Posterior cingulate gyrus (tissue), 11 donors: Measurements from ENCODE around the gene ASB9.
"Not testable (repeated sequence)": the region's sequence is repeated elsewhere in the genome, so short reads cannot be mapped to it uniquely, and the experiment has no call there.

Experiments used
- DNase-seq, 10 donors: peaks; one replicate each; pipeline versions ENCODE4 v3.0.0 to v3.0.0-alpha.2; 2020 to 2021; ENCODE audit warnings: mixed read lengths in 3 of 10
- intact Hi-C: fragments of 100-400 bp; cut with DNase I; formaldehyde crosslinking; loops from one replicate; pipeline ENCODE4 v1.15.1; 2023

ASB9 gene, protein sequence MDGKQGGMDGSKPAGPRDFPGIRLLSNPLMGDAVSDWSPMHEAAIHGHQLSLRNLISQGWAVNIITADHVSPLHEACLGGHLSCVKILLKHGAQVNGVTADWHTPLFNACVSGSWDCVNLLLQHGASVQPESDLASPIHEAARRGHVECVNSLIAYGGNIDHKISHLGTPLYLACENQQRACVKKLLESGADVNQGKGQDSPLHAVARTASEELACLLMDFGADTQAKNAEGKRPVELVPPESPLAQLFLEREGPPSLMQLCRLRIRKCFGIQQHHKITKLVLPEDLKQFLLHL

DNA sequence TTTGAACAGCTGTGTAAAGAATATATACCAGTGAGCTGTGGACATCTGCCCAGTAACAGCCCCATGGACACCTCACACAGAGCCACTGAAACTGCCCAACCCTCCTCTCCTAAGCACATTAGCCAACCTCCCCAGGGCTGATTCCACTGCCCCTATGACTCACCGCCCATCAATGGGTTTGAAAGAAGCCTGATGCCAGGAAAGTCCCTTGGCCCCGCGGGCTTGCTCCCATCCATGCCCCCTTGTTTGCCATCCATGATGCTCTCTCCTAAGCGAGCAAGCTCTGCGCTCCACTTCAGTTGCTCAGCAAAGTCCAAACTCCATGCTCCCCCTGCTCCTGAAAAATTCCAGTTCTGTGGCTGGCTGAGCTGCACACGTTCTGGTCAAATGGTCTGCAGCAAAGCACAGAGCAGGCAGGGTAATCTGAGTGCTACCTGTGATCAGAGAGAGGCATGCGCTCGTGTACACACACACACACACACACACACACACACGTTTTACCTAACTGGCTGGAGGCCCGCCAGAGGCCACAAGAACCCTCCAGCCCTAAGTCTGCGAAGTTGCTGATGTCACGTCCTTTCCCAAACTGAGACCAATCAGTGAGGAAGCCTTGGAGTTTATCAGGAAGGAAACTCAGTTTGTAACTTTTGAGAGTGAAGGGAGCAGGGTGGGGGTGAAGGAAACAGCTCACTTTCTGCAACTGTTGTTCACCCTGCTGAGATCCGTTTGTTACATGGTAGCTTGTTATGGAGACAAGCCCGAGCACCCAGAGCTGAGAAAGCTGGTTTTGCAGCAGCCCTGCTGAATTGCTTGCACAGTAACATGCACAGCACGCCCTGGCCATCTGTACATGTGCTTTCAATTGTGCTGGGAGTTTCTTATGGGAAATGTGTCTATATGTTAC is at the start of gene ASB9:
TSS of gene ASB9 (minus strand) at position 466 of the 904 bp plus-strand sequence. CDS start at position 257, 209 bp downstream.
- DNase-seq: no peak
- intact Hi-C loops: no loop called here

- intact Hi-C loops: no loop called here
- no peak for DNase-seq
Observed at GRCh38 chrX:15319075-15319474, 49.2 kb upstream of the ASB9 start.

GRCh38 chrX:15315509-15315908 is 45.6 kb upstream of the ASB9 start, which contains the start of gene ASB11:
Gene ASB11, minus strand, starts transcription at chrX:15315640. Its CDS starts 35 bp downstream, at chrX:15315605.
- no peak for DNase-seq
- intact Hi-C loops: no loop called here

GRCh38 chrX:15314472-15314871 is 44.6 kb upstream of the ASB9 start:
- no peak for DNase-seq
- intact Hi-C loops: no loop called here

GRCh38 chrX:15311119-15311518 is 41.2 kb upstream of the ASB9 start:
- no peak for DNase-seq
- intact Hi-C loops: no loop called here

DNA sequence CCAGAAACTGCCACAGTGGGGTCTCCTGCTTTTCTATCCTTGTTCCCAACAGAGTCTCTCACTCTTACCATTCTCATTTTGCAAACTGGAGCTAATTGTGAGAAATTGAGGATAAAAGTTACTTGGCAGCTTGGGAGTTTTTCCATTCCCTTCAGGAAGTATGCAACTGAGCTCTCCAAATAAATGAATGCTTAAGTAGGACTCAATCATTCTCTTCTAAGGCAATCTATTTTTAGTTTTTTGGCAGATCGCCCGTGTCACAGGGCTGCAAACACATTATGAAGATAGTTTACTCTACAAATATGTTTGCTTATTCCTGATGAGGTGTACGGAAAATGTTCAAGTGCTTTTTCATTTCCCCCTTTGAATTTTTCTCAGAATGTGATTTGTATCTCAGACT is 40.2 kb upstream of the ASB9 start:
- intact Hi-C loops: no loop called here
- DNase-seq: no peak

GRCh38 chrX:15305899-15306298 is 36.0 kb upstream of the ASB9 start:
- DNase-seq: not testable (repeated sequence)
- intact Hi-C loops: loop anchor here (10.0 kb wide), 1 partner anchor 259 kb away; no protein-coding TSS in a partner anchor

GRCh38 chrX:15301924-15302323 is 32.0 kb upstream of the ASB9 start:
- no peak for DNase-seq
- intact Hi-C loops: loop anchor here (10.0 kb wide), 1 partner anchor 263 kb away; no protein-coding TSS in a partner anchor

GRCh38 chrX:15299941-15300851 is 30.3 kb upstream of the ASB9 start:
- no peak for DNase-seq
- intact Hi-C loops: loop anchor here (2.0 to 10.0 kb wide), 2 partner anchors 169 to 265 kb away; no protein-coding TSS in a partner anchor

DNA sequence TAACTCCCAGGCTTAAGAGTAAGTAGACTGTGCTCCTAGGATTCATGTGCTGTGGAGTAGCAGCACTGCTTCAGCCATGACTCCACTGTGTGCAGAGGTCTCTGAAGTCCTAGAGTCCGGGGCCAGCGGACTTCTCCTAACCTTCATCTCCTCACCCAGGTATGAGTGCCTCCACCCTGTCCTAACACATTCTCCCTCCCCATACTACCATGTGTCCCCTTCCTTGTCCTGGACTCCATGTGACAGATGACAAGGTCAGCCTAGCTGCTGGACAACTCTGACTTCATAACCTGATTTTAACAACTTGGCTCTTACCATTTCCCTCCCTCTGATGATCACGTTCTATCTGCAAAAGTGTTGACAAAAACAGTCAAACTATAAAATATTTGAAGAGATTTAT is 28.9 kb upstream of the ASB9 start:
- no peak for DNase-seq
- intact Hi-C loops: loop anchor here (2.0 kb wide), 1 partner anchor 170 kb away; no protein-coding TSS in a partner anchor

- intact Hi-C loops: loop anchor here (2.0 kb wide), 1 partner anchor 171 kb away; no protein-coding TSS in a partner anchor
- no peak for DNase-seq
Observed at GRCh38 chrX:15298201-15298600, 28.3 kb upstream of the ASB9 start.

- intact Hi-C loops: no loop called here
- DNase-seq: no peak
Observed at GRCh38 chrX:15293451-15293850, 23.6 kb upstream of the ASB9 start.

- intact Hi-C loops: no loop called here
- DNase-seq: no peak
Observed at GRCh38 chrX:15292861-15293260, 23.0 kb upstream of the ASB9 start.

DNA sequence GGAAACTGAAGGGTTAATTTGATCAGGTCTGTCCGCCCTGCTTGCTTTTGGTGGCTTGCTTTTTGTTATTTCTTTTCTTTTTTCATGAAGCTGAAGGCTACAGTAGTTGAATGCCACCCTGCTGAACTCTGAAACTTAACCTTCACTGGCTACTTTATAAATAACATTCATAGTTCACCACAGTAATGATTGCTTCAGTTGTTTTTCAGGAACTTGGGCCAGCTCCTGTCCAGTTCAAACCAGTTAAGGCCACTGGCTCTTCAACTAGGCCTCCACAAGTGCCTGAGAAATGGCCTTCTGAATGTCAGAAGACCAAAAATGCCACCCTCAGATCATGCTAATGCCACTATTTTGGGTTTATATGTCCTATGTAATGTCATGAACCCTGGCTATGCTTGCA is 7.7 kb upstream of the ASB9 start:
- DNase-seq: no peak
- intact Hi-C loops: no loop called here

DNA sequence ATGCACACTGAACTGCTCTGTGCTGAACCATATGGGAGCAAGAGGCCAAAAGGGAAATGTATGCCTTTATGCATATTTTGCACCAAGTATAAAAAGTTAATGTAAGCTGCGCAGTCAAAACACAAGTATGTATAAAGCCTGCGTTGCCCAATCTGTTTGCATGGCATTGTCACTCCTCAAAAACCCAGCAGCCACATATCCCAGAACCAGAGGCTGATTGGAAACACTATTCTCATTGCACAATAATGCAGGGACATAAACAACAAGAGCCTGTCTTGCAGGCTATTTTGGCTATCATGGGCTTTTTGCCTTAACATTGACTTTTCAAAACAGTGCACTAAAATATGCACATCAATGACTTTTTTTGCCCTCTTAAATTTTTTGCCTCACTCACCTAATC is 5.1 kb upstream of the ASB9 start:
- DNase-seq: no peak
- intact Hi-C loops: no loop called here

- DNase-seq: not testable (repeated sequence)
Observed at GRCh38 chrX:15273275-15273674, 3.4 kb upstream of the ASB9 start.

DNA sequence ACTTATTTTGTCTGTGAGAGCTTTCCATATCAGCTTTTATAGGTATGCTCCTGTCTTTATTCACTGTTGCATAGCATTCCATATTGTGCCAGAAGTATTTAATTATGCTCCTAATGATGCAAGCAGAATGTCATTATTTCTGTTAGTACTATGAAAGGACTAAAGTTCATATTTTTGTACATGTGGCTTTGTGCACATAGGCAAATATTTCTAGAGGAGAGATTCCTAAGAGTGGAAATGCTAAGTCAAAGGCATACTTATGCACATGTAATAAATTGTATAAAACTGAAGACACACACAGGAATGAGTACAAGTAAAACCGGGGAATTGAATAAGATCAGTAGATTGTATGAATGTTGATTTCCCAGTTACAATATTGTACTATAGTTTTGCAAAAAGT is 1.9 kb upstream of the ASB9 start:
- no peak for DNase-seq
- intact Hi-C loops: no loop called here

More at GRCh38 chrX:15273275-15273674, 3.4 kb upstream of the ASB9 start:
- intact Hi-C loops: not testable (repeated sequence)

DNA sequence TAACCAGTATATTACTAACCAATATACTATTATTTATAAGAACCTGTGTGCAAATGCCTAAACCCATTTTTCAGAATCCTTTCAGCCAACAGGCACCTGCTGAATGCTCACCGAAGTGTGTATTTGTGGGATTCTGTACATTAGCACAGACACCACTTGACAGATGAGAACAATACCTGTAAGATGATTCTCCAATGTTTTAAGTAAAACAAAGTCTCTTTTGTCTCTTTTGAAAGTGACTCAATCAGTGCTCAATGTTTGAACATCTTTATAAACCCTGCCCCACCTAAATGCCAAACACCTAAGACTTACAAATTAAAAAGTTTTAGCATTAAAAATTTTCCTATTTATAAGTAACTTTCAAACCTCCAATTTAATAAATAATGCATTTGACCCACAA is 763 bp downstream of the ASB9 start:
- intact Hi-C loops: no loop called here

DNA sequence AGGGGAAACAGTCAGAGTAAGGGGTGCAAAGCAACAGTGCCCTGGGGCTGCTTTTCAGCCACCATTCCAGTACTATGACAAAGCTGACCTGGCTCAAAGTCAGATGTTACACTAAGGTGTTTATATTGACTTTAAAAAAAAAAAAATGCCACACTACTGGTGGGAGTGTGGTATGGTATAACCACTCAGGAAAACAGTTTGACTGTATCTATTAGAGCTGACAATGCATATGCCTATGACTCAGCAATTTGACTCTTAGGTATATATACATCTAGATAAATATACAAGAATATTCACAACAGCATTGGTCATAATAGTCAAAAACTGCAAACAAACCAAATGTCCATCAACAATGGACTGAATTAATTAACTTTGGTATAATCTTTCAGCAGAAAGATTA is 15.0 kb downstream of the ASB9 start:
- DNase-seq: no peak

More for the DNA sequence above, 763 bp downstream of the ASB9 start:
- DNase-seq: no peak

DNA sequence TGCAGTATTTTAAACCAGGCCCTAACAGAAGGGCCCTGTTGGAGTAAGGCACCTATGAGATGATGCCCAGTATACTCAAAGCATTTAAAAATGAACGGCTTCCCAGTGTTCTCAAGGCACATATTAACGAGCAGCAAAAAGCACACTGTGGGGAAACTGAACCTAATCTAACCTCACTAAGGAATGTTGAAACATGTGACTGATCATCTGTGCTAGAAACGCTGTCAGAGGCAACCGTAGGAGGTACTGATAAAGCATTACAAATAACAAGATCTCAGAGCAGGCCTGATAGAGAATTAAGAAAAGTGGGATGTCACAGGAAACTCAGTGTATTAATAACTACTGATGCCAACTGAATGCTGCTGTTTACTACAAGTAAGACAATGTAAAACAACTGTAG is 24.0 kb downstream of the ASB9 start:
- no peak for DNase-seq
- intact Hi-C loops: no loop called here

More for the DNA sequence above, 15.0 kb downstream of the ASB9 start:
- intact Hi-C loops: no loop called here
